Stimulated activated CD4-positive, alpha-beta T cell treated with anti-CD3 and anti-CD28 coated beads, Interleukin-4, amount 100 ng/mL, for 24 hours (primary cell): ENCODE measurements around the gene NDUFA8.

Source experiments
- DNase-seq: peaks from one replicate; pipeline ENCODE4 v3.0.0-alpha.2; 2020

NDUFA8 gene

GRCh38 chr9:122134822-122135528 lies 24.6 kb downstream of the NDUFA8 start:
- DNase-seq: no peak

GRCh38 chr9:122133984-122134535 lies 25.5 kb downstream of the NDUFA8 start:
- DNase-seq: no peak

- no peak for DNase-seq
Measured at GRCh38 chr9:122133263-122133983, 26.2 kb downstream of the NDUFA8 start.

GRCh38 chr9:122132539-122132938 lies 27.0 kb downstream of the NDUFA8 start:
- DNase-seq: no peak

GRCh38 chr9:122131401-122132001 lies 28.1 kb downstream of the NDUFA8 start:
- DNase-seq: no peak

GRCh38 chr9:122130837-122131236 lies 28.7 kb downstream of the NDUFA8 start:
- no peak for DNase-seq

GRCh38 chr9:122129969-122130368 lies 29.6 kb downstream of the NDUFA8 start:
- DNase-seq: no peak

GRCh38 chr9:122128969-122129343 lies 30.6 kb downstream of the NDUFA8 start:
- DNase-seq: no peak

GRCh38 chr9:122128007-122128968 lies 31.3 kb downstream of the NDUFA8 start:
- DNase-seq: no peak

- DNase-seq: no peak
Measured at GRCh38 chr9:122127396-122127798, 32.2 kb downstream of the NDUFA8 start.

- DNase-seq: no peak
Measured at GRCh38 chr9:122126331-122127261, 33.0 kb downstream of the NDUFA8 start.

GRCh38 chr9:122125509-122126330 lies 33.9 kb downstream of the NDUFA8 start:
- no peak for DNase-seq

GRCh38 chr9:122125158-122125508 lies 34.4 kb downstream of the NDUFA8 start:
- peak; percentile 83 for DNase-seq

- DNase-seq: no peak
Measured at GRCh38 chr9:122124528-122124927, 35.1 kb downstream of the NDUFA8 start.

- DNase-seq: no peak
Measured at GRCh38 chr9:122124048-122124447, 35.5 kb downstream of the NDUFA8 start.

GRCh38 chr9:122122903-122123632 lies 36.5 kb downstream of the NDUFA8 start:
- peak; percentile 74 for DNase-seq

GRCh38 chr9:122122468-122122867 lies 37.1 kb downstream of the NDUFA8 start:
- DNase-seq: no peak

GRCh38 chr9:122121931-122122330 lies 37.6 kb downstream of the NDUFA8 start:
- no peak for DNase-seq

GRCh38 chr9:122121391-122121790 lies 38.2 kb downstream of the NDUFA8 start:
- no peak for DNase-seq
